GM19193 (cell line): ENCODE measurements around the gene CD72.

Experiments used
- POLR2A ChIP-seq: IDR thresholded peaks from 4 replicates; pipeline ENCODE4 v1.6.1; 2011; ENCODE audit not compliant: insufficient read depth, insufficient read length; ENCODE audit errors: extremely low read depth

CD72 gene

GRCh38 chr9:35628389-35628991 is 10.3 kb upstream of the CD72 start:
- no peak for TF ChIP-seq POLR2A

- no peak for TF ChIP-seq POLR2A
Measured at GRCh38 chr9:35627575-35627974, 9.4 kb upstream of the CD72 start.

- no peak for TF ChIP-seq POLR2A
Measured at GRCh38 chr9:35619800-35620158, 1.6 kb upstream of the CD72 start.

- peak; percentile 51 for TF ChIP-seq POLR2A
Measured at GRCh38 chr9:35618854-35619799, 914 bp upstream of the CD72 start.

- TF ChIP-seq POLR2A: no peak
Measured at GRCh38 chr9:35617548-35617947, 665 bp downstream of the CD72 start.

GRCh38 chr9:35616681-35617459 is 1.3 kb downstream of the CD72 start:
- peak; percentile 75 for TF ChIP-seq POLR2A

GRCh38 chr9:35615981-35616680 is 2.1 kb downstream of the CD72 start:
- no peak for TF ChIP-seq POLR2A

- TF ChIP-seq POLR2A: no peak
Measured at GRCh38 chr9:35612843-35613242, 5.4 kb downstream of the CD72 start.

GRCh38 chr9:35611230-35611797 is 6.9 kb downstream of the CD72 start:
- TF ChIP-seq POLR2A: no peak

- TF ChIP-seq POLR2A: no peak
Measured at GRCh38 chr9:35609820-35610163, 8.4 kb downstream of the CD72 start.

GRCh38 chr9:35609001-35609819 is 9.0 kb downstream of the CD72 start:
- TF ChIP-seq POLR2A: no peak

- TF ChIP-seq POLR2A: no peak
Measured at GRCh38 chr9:35608221-35608620, 10.0 kb downstream of the CD72 start.

- TF ChIP-seq POLR2A: no peak
Measured at GRCh38 chr9:35606726-35607125, 11.5 kb downstream of the CD72 start.

- TF ChIP-seq POLR2A: no peak
Measured at GRCh38 chr9:35606138-35606504, 12.1 kb downstream of the CD72 start.
